Activated CD8-positive, alpha-beta T cell treated with anti-CD3 and anti-CD28 coated beads for 36 hours (primary cell): ENCODE data around the gene NCKAP1. TPM values are rescaled to one million over a fixed set of nuclear protein-coding genes. Genes with fewer than 3 reads are reported as not detected.

ENCODE experiments used
- ATAC-seq: fragments of 200-7000 bp; cut with Tn5 transposase; one replicate; pipeline ENCODE4 v1.10.0; 2021; ENCODE audit warnings: mild to moderate bottlenecking, moderate library complexity
- CTCF ChIA-PET: fragments of 350-600 bp; sonication (Branson Sonifier 250); formaldehyde crosslinking; loops from one replicate; lab custom pipeline; 2021; ENCODE audit warnings: antibody characterized with exemption; lab: Charles Lee
- POLR2A ChIA-PET: fragments of 350-600 bp; sonication (Branson Sonifier 250); formaldehyde crosslinking; loops from one replicate; lab custom pipeline; 2021; ENCODE audit warnings: antibody characterized with exemption; lab: Charles Lee
- DNase-seq: peaks from one replicate; pipeline ENCODE4 v3.0.0-alpha.2; 2020
- H3K27ac Mint-ChIP-seq: one replicate; pipeline ENCODE4 v1.8.0; 2021; ENCODE audit warnings: mild to moderate bottlenecking, mixed read lengths
- H3K27me3 Mint-ChIP-seq: one replicate; pipeline ENCODE4 v1.8.0; 2021; ENCODE audit warnings: mixed read lengths
- H3K36me3 Mint-ChIP-seq: one replicate; pipeline ENCODE4 v1.8.0; 2021; ENCODE audit warnings: low read depth, mixed read lengths
- H3K4me1 Mint-ChIP-seq: one replicate; pipeline ENCODE4 v1.8.0; 2021; ENCODE audit warnings: low read depth, mixed read lengths
- H3K4me3 Mint-ChIP-seq: one replicate; pipeline ENCODE4 v1.8.0; 2021; ENCODE audit warnings: mild to moderate bottlenecking, moderate library complexity, mixed read lengths
- H3K9me3 Mint-ChIP-seq: one replicate; pipeline ENCODE4 v1.8.0; 2021; ENCODE audit warnings: mixed read lengths
- intact Hi-C: fragments of 100-400 bp; cut with micrococcal nuclease; formaldehyde crosslinking; loops from one replicate; pipeline ENCODE4 v1.10.0; 2022
- total RNA-seq, 2 experiments: library from RNA; stranded (reverse); gene quantifications; one replicate each; pipeline ENCODE4 v1.2.3, GENCODE V29; 2021
- TF ChIP-seq, protein P1 (sequence below): fragments of 200-600 bp; IDR thresholded peaks from one replicate; pipeline ENCODE4 v1.8.0; 2022; ENCODE audit warnings: antibody characterized with exemption, mild to moderate bottlenecking

The NCKAP1 gene
- total RNA-seq, 2 experiments from 2014 or later, result 3.1 to 3.9 TPM

DNA sequence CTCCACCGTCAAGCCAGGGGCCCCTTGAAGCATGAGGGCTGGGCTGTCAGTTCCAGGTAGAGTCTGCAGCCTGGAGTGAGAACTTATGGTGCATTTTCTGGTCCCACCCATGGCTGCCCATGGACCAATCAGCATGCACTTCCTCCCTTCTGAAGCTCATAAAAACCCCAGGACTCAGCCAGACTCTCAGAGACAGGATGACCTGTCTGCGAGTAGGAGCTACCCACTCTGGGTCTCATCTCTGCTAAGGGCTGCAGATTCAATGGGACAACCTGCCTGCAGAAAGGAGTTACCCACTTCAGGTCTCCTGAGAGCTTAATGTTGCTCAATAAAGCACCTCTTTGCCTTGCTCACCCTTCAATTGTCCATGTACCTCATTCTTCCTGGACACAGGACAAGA is 30.9 kb upstream of the NCKAP1 start:
- ChIA-PET CTCF (no interaction called here), POLR2A (interaction anchor here (1.2 kb wide), 1 partner anchor 22 kb away, joined by 3 read pairs; no protein-coding TSS in a partner anchor)
- no peak overlapping the region for H3K27ac Mint-ChIP-seq
- peaks cover 17% of the 10 kb centered on the region for H3K27me3 Mint-ChIP-seq
- no peaks in the 10 kb centered on the region for H3K4me1 Mint-ChIP-seq
- TF ChIP-seq, protein P1, sequence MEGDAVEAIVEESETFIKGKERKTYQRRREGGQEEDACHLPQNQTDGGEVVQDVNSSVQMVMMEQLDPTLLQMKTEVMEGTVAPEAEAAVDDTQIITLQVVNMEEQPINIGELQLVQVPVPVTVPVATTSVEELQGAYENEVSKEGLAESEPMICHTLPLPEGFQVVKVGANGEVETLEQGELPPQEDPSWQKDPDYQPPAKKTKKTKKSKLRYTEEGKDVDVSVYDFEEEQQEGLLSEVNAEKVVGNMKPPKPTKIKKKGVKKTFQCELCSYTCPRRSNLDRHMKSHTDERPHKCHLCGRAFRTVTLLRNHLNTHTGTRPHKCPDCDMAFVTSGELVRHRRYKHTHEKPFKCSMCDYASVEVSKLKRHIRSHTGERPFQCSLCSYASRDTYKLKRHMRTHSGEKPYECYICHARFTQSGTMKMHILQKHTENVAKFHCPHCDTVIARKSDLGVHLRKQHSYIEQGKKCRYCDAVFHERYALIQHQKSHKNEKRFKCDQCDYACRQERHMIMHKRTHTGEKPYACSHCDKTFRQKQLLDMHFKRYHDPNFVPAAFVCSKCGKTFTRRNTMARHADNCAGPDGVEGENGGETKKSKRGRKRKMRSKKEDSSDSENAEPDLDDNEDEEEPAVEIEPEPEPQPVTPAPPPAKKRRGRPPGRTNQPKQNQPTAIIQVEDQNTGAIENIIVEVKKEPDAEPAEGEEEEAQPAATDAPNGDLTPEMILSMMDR, result no peak
- no peaks in the 10 kb centered on the region for H3K9me3 Mint-ChIP-seq
- DNase-seq (no peak), ATAC-seq (no peak)
- no peak overlapping the region for H3K4me3 Mint-ChIP-seq
- intact Hi-C loops, result no loop called here
- H3K36me3 Mint-ChIP-seq, result no peaks in the 10 kb centered on the region

DNA sequence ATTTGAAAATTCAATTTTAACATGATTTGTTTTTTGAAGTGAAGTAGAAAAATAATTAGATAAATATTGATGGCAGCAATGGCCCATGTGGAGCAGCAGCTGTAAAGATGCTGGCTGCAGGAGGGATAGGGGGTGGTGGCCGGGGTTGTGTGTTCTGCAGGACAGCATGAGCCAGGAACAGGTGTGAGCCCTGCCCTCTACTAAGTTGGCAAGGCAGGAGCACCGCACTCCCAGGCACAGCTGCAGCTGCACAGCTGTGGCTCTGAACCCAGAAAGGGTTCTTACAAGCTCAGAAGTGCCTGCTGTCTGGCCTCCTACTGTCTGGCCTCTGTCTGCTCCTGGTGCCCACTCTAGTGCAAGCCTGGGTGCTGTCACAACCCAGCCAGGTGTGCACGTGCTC is 30.3 kb upstream of the NCKAP1 start:
- Mint-ChIP-seq H3K27ac (no peak overlapping the region), H3K4me1 (no peaks in the 10 kb centered on the region), H3K9me3 (no peaks in the 10 kb centered on the region), H3K4me3 (no peak overlapping the region), H3K27me3 (peaks cover 18% of the 10 kb centered on the region), H3K36me3 (no peaks in the 10 kb centered on the region)
- DNase-seq (no peak), ATAC-seq (no peak)
- CTCF ChIA-PET, result no interaction called here
- intact Hi-C loops, result no loop called here
- POLR2A ChIA-PET, result no interaction called here
- TF ChIP-seq, protein P1, result no peak

DNA sequence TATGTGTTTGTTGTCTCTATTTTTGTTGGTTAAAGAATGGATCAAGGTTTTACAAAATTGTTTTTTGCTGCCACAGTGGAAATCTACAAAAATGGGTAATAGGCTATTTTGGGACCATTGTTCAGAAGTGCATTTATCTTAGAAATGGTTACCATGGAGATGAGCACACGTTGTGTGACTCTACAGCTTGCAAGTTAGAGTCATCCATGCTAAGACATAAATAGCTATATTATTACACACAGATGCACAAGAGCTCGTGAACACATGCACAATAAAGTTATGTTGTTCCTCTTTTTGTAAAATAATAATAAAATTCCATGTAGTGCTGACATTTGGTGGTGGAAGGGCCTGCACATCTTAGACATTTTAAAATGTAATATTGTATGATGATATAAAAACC is 24.8 kb upstream of the NCKAP1 start:
- peaks cover 20% of the 10 kb centered on the region for H3K27me3 Mint-ChIP-seq
- TF ChIP-seq, protein P1, result no peak
- ATAC-seq, result no peak
- ChIA-PET POLR2A (no interaction called here), CTCF (interaction anchor here (0.6 kb wide), 1 partner anchor 36 kb away, joined by 3 read pairs; no protein-coding TSS in a partner anchor)
- H3K9me3 Mint-ChIP-seq, result no peaks in the 10 kb centered on the region
- H3K4me3 Mint-ChIP-seq, result no peak overlapping the region
- no peak overlapping the region for H3K27ac Mint-ChIP-seq
- no peaks in the 10 kb centered on the region for H3K4me1 Mint-ChIP-seq
- H3K36me3 Mint-ChIP-seq, result no peaks in the 10 kb centered on the region
- no peak for DNase-seq
- intact Hi-C loops, result no loop called here

DNA sequence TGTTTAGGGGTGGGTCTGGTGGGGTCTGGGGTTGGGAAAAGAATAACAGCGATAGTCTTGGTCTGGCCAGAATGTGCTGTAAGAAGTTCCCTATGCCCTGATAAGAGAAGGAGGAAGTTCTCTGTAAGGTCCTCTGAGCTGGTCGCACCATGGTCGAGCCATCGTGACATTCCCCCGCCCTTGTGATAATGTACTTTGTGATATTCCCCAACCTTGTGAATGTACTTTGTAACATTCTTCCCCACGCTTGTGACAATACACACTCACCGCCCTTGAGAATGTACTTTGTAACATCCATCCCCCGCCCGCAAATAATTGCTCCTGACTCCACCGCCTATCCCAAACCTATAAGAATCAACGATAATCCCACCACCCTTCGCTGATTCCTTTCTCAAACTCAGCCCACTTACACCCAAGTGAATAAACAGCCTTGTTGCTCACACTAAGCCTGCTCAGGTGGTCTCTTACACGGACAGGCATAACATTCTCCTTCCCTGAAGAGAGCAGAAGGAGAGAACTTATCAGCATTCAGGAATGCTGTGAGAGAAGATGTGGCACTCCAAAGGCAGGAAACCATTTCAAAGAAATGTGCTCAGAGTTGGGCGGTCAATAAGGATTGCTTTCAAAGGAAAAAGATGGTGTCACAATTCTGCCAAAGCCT is 22.4 kb upstream of the NCKAP1 start:
- POLR2A ChIA-PET, result no interaction called here
- ATAC-seq (no peak), DNase-seq (no peak)
- CTCF ChIA-PET, result no interaction called here
- Mint-ChIP-seq H3K27me3 (peaks cover 17% of the 10 kb centered on the region), H3K4me1 (no peaks in the 10 kb centered on the region), H3K27ac (no peak overlapping the region), H3K4me3 (no peak overlapping the region), H3K9me3 (no peaks in the 10 kb centered on the region), H3K36me3 (no peaks in the 10 kb centered on the region)
- intact Hi-C loops, result no loop called here
- TF ChIP-seq, protein P1, result no peak

DNA sequence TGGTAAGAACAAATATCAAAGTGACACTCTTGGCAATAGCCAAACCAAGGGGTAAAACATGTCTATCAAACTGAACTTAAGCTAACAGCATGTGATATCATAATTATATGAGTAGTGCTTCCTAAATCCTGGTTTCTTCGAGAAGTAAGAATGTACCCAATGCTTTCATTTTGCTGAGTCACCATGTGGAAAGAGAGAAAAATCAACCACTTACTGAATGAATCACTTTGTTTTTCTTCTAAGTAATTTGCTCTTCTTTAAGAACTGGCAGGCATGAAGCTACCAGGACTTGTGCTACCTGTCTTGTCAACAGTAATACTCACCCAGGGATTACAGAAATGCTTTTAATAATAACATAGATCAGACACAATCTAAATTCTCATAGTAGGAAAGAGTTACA is 21.3 kb upstream of the NCKAP1 start:
- ChIA-PET POLR2A (interaction anchor here (1.1 kb wide), 1 partner anchor 10 kb away, joined by 3 read pairs; no protein-coding TSS in a partner anchor), CTCF (no interaction called here)
- Mint-ChIP-seq H3K27me3 (peaks cover 17% of the 10 kb centered on the region), H3K27ac (no peak overlapping the region), H3K4me3 (no peak overlapping the region), H3K36me3 (no peaks in the 10 kb centered on the region), H3K9me3 (no peaks in the 10 kb centered on the region), H3K4me1 (no peaks in the 10 kb centered on the region)
- TF ChIP-seq, protein P1, result no peak
- DNase-seq, result no peak
- ATAC-seq, result no peak
- intact Hi-C loops, result no loop called here
